Measurements from ENCODE around the gene VAMP5. TPM values are rescaled to one million over a fixed set of nuclear protein-coding genes. Genes with fewer than 3 reads are reported as not detected.
"Not testable (repeated sequence)": the region's sequence is repeated elsewhere in the genome, so short reads cannot be mapped to it uniquely, and the experiment has no call there.

The VAMP5 gene
- total and polyA plus RNA-seq, 2 of the 8 experiments (the other 6 are each of a cell fraction or from before 2014, with no cell fraction given) = 4.7 to 14.2 TPM

DNA sequence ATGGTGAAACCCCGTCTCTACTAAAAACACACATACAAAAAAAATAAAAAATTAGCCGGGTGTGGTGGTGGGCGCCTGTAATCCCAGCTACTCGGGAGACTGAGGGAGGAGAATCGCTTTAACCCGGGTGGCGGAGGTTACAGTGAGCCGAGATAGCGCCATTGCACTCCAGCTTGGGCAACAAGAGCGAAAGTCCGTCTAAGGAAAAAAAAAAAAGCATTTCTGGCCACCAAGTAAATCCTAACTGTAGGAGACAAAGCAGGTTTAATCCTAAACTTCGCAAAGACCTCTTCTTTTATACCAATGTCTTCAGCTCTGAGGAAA is 23.9 kb upstream of the VAMP5 start:
- not testable (repeated sequence) for H3K23me2 ChIP-seq (ENCODE audit: low read depth, low read length); H4K5ac ChIP-seq (ENCODE audit: insufficient read length, low read depth, low read length); H3K9me3 ChIP-seq (ENCODE audit: insufficient read depth in 2 of 2, low read depth in 1 of 2, low read length in 1 of 2); H2BK20ac ChIP-seq (ENCODE audit: low read length); H4K20me1 ChIP-seq (replicated peaks in 1 of 2; ENCODE audit: control insufficient read depth in 1 of 2, insufficient read depth in 2 of 2, low read length in 2 of 2); H3K27me3 ChIP-seq (replicated peaks in 1 of 4; ENCODE audit: control insufficient read depth in 3 of 4, extremely low read depth in 1 of 4, insufficient read depth in 3 of 4, low read length in 3 of 4); H2BK12ac ChIP-seq (ENCODE audit: low read depth, low read length); H3K27ac ChIP-seq (ENCODE audit: low read depth, low read length); H3K18ac ChIP-seq (ENCODE audit: extremely low read depth, low read length); DNase-seq (ENCODE audit: low read depth in 1 of 2, low spot score in 2 of 2); H3K79me1 ChIP-seq (ENCODE audit: low read depth, low read length); H4K91ac ChIP-seq (replicated peaks; ENCODE audit: insufficient read length, low read length); H3K4me1 ChIP-seq (replicated peaks in 1 of 4; ENCODE audit: control insufficient read depth in 3 of 4, insufficient read depth in 4 of 4, low read length in 3 of 4); FAIRE-seq; H2AK5ac ChIP-seq (ENCODE audit: low read depth, low read length); H3K56ac ChIP-seq (replicated peaks; ENCODE audit: insufficient read length, low read depth, low read length); H2BK5ac ChIP-seq (ENCODE audit: low read depth, low read length); H2BK15ac ChIP-seq (ENCODE audit: low read length); H3K4ac ChIP-seq (replicated peaks; ENCODE audit: insufficient read length, low read depth, low read length); H4K8ac ChIP-seq (ENCODE audit: extremely low read depth, insufficient read depth, low read length); H2BK120ac ChIP-seq (replicated peaks; ENCODE audit: low read depth, low read length); H3K23ac ChIP-seq (ENCODE audit: insufficient read length); H2AFZ ChIP-seq (ENCODE audit: low read length); H3K14ac ChIP-seq (ENCODE audit: insufficient read length)
- Histone ChIP-seq H3K4me3 (ENCODE audit: extremely low read depth in 1 of 4, insufficient read depth in 2 of 4, low read depth in 3 of 4, low read length in 4 of 4) (peak overlapping the region; percentile 68 to 90 (median 88); a peak in 6 of 8 replicates), H3K79me2 (ENCODE audit: control insufficient read depth in 1 of 2, insufficient read depth in 2 of 2, low read length in 2 of 2) (peaks cover 0 to 18% of the 10 kb centered on the region in 2 experiments; a peak in 2 of 4 replicates), H3K36me3 (ENCODE audit: control insufficient read depth in 2 of 4, insufficient read depth in 4 of 4, low read length in 3 of 4) (peaks cover 3 to 15% (median 8%) of the 10 kb centered on the region in 4 experiments; a peak in 7 of 8 replicates), H3K9ac (replicated peaks in 1 of 4; ENCODE audit: extremely low read depth in 1 of 4, low read depth in 3 of 4, low read length in 3 of 4) (peak overlapping the region in 1 of 4 experiments; percentile 79; a peak in 1 of 7 replicates), H3K4me2 (ENCODE audit: insufficient read depth in 1 of 2, low read depth in 2 of 2, low read length in 2 of 2) (peak overlapping the region; percentile 84 to 96)
- POLR2A ChIA-PET (ENCODE audit: partially characterized antibody) = interaction anchor here (0.6 to 38.6 kb wide), 15 partner anchors 10 to 1144 kb away, joined by 3 to 1889 read pairs (median 5); partner anchors contain the start of genes C2orf68, CAPG, MAT2A and RNF181
- 90% methylated on average over 12 of the region's 12 CpGs; no CpG with 5 or more reads in 1 of the 2 experiments for WGBS, 2 experiments (ENCODE audit: extremely low coverage in 1 of 2, insufficient coverage in 1 of 2, insufficient read length in 1 of 2, insufficient replicate concordance in 2 of 2, low coverage in 1 of 2, low lambda C conversion rate in 2 of 2, missing lambda C conversion rate in 1 of 2)
- CTCF ChIA-PET (ENCODE audit: partially characterized antibody) = interaction anchor here (0.8 to 3.6 kb wide), 6 partner anchors 9 to 169 kb away, joined by 3 to 20 read pairs (median 4); no protein-coding TSS in a partner anchor

Data from H1 (cell line).